Mesenchymal stem cell (in vitro differentiated cells and primary cell): ENCODE data around the gene CYB5R3.

Source experiments
- DNase-seq: peaks from one replicate; pipeline ENCODE4 v3.0.0-alpha.2; 2013
- H2AFZ ChIP-seq: one replicate; pipeline ENCODE4 v1.6.1; 2013; ENCODE audit warnings: low read depth, mild to moderate bottlenecking, control low read depth, inconsistent platforms, low read length, moderate library complexity
- H2AK5ac ChIP-seq: 2 replicates; pipeline ENCODE4 v1.6.1; 2013; ENCODE audit warnings: low read length, moderate library complexity, mild to moderate bottlenecking, inconsistent platforms; ENCODE audit not compliant: severe bottlenecking
- H2BK120ac ChIP-seq: one replicate; pipeline ENCODE4 v1.6.1; 2013; ENCODE audit warnings: low read depth, mild to moderate bottlenecking, inconsistent platforms, low read length, moderate library complexity
- H2BK12ac ChIP-seq, 2 experiments: one replicate each; pipeline ENCODE4 v1.6.1; 2013; ENCODE audit warnings: inconsistent platforms in 2 of 2, low read length in 2 of 2, mild to moderate bottlenecking in 2 of 2, moderate library complexity in 2 of 2, control low read depth in 1 of 2
- H2BK15ac ChIP-seq: one replicate; pipeline ENCODE4 v1.6.1; 2013; ENCODE audit warnings: mild to moderate bottlenecking, low read depth, inconsistent platforms; ENCODE audit not compliant: poor library complexity, severe bottlenecking
- H2BK5ac ChIP-seq: 2 replicates; pipeline ENCODE4 v1.6.1; 2013; ENCODE audit warnings: low read depth, mild to moderate bottlenecking, low read length, control low read depth, inconsistent platforms; ENCODE audit not compliant: poor library complexity, severe bottlenecking
- H3K14ac ChIP-seq, 2 experiments: one replicate each; pipeline ENCODE4 v1.6.1; 2013; ENCODE audit warnings: inconsistent platforms in 2 of 2, low read length in 2 of 2, control low read depth in 1 of 2, mild to moderate bottlenecking in 1 of 2, moderate library complexity in 1 of 2
- H3K18ac ChIP-seq, 2 experiments: one replicate each; pipeline ENCODE4 v1.6.1; 2013; ENCODE audit warnings: inconsistent platforms in 2 of 2, low read length in 2 of 2, control low read depth in 1 of 2, low read depth in 1 of 2, mild to moderate bottlenecking in 1 of 2
- H3K23ac ChIP-seq, 2 experiments: one replicate each; pipeline ENCODE4 v1.6.1; 2013; ENCODE audit warnings: inconsistent platforms in 2 of 2, low read length in 2 of 2, mild to moderate bottlenecking in 2 of 2, moderate library complexity in 2 of 2, control low read depth in 1 of 2
- H3K27ac ChIP-seq: 2 replicates; pipeline ENCODE4 v1.5.1; 2013; ENCODE audit warnings: mild to moderate bottlenecking, moderate library complexity, low read length, control low read depth, inconsistent platforms; ENCODE audit not compliant: poor library complexity, severe bottlenecking
- H3K27me3 ChIP-seq, 2 experiments: 2 replicates each; pipeline versions ENCODE4 v1.6.1 to v1.7.0; 2013; ENCODE audit warnings: low read length in 2 of 2, mild to moderate bottlenecking in 2 of 2, moderate library complexity in 2 of 2, control low read depth in 1 of 2, inconsistent platforms in 1 of 2; ENCODE audit not compliant: control insufficient read depth in 1 of 2, insufficient read depth in 1 of 2
- H3K36me3 ChIP-seq, 2 experiments: 2 replicates each; pipeline versions ENCODE4 v1.6.1 to v1.7.0; 2013; ENCODE audit warnings: low read length in 2 of 2, control low read depth in 1 of 2, inconsistent platforms in 1 of 2, low read depth in 1 of 2, mild to moderate bottlenecking in 1 of 2; ENCODE audit not compliant: insufficient read depth in 2 of 2, control insufficient read depth in 1 of 2
- H3K4ac ChIP-seq, 2 experiments: one replicate each; pipeline ENCODE4 v1.6.1; 2013; ENCODE audit warnings: inconsistent platforms in 2 of 2, low read length in 2 of 2, mild to moderate bottlenecking in 2 of 2, moderate library complexity in 2 of 2, control low read depth in 1 of 2, low read depth in 1 of 2
- H3K4me1 ChIP-seq: 2 replicates; pipeline ENCODE4 v1.6.1; 2013; ENCODE audit warnings: low read depth, low read length, control low read depth; ENCODE audit not compliant: control insufficient read depth, insufficient read depth
- H3K4me2 ChIP-seq: 2 replicates; pipeline ENCODE4 v1.6.1; 2013; ENCODE audit warnings: low read length, mild to moderate bottlenecking, inconsistent platforms; ENCODE audit not compliant: poor library complexity, severe bottlenecking
- H3K4me3 ChIP-seq, 2 experiments: 2 replicates each; pipeline versions ENCODE4 v1.5.1 to v1.7.0; 2013; ENCODE audit warnings: low read length in 2 of 2, mild to moderate bottlenecking in 2 of 2, control low read depth in 1 of 2, low read depth in 1 of 2; ENCODE audit not compliant: insufficient read depth in 1 of 2
- H3K79me1 ChIP-seq: replicated peaks from 2 replicates; pipeline ENCODE4 v1.6.1; 2013; ENCODE audit warnings: mild to moderate bottlenecking, control low read depth, low read length, inconsistent platforms; ENCODE audit not compliant: poor library complexity, severe bottlenecking
- H3K9ac ChIP-seq: 2 replicates; pipeline ENCODE4 v1.7.0; 2013; ENCODE audit warnings: mild to moderate bottlenecking, low read length, moderate library complexity
- H3K9me3 ChIP-seq: 2 replicates; pipeline ENCODE4 v1.7.0; 2013; ENCODE audit warnings: mild to moderate bottlenecking, low read length; ENCODE audit not compliant: control insufficient read depth
- H4K8ac ChIP-seq: one replicate; pipeline ENCODE4 v1.6.1; 2013; ENCODE audit warnings: inconsistent platforms, mild to moderate bottlenecking, low read length, moderate library complexity
- H4K91ac ChIP-seq: one replicate; pipeline ENCODE4 v1.6.1; 2013; ENCODE audit warnings: mild to moderate bottlenecking, low read length, inconsistent platforms
- WGBS: methylation state at CpG from one replicate; pipeline ENCODE4 v1.1.7; 2013; ENCODE audit warnings: mixed read lengths; 5-methylcytosine and 5-hydroxymethylcytosine counted together

The CYB5R3 gene

DNA sequence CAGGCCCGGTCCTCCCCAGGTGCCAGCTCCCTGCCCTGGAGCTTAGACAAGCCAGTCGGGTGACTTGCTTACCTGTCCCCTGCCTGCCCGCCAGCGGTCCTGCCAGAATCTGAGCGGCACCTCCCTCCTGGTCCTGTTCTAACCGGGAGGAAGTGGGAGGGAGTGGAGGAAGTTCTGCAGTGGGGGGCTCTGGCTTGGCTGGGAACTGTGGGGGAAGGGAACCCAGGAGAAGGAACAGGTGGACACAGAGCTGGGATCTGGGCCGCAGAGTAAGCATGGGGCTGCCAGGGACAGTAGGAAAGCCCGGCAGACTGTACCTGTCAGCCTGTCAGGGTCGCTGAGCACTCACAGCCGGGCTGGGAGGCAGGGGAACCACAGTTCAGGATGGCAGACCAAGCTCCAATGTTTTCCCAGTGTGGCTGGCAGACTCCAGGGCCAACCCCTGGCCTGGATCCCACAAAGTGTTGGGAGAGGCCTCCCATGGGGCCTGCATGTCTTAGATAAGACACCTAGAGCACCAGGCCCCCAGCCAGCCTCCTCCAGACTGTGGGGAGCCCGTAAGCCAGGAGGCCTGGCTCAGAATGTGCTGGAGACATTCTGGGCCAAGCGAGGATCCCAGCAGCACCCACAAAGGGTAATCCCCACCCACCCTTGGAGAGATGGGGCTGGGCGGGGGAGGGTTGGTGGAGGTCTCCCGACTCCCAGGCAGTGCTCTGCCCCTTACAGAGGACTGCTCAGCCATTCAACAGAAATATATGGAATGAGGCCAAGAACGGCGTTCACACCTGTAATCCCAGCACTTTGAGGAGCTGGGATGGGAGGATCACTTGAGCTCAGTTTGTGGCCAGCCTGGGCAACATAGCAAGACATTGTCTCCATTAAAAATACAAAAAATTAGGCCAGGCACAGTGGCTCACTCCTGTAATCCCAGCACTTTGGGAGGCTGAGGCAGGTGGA, 2.3 kb downstream of the CYB5R3 start:
- no peak overlapping the region for H3K4me2 ChIP-seq

GRCh38 chr22:42645938-42646568, 3.1 kb downstream of the CYB5R3 start:
- peak overlapping the region; percentile 79 for H3K9ac ChIP-seq
- peak overlapping the region; percentile 74 for H4K91ac ChIP-seq
- peaks cover 65% of the 10 kb centered on the region for H3K4me1 ChIP-seq
- H2BK12ac ChIP-seq: peak overlapping the region in 1 of 2 experiments; percentile 18
- DNase-seq: no peak
- peak overlapping the region in 1 of 2 experiments; percentile 68 for H3K14ac ChIP-seq
- H3K79me1 ChIP-seq: peaks cover 7% of the 10 kb centered on the region
- H3K27me3 ChIP-seq: no peaks in the 10 kb centered on the region
- peak overlapping the region in 1 of 2 experiments; percentile 19 for H3K18ac ChIP-seq
- peak overlapping the region; percentile 82 for H4K8ac ChIP-seq
- no peak overlapping the region for H3K4me2 ChIP-seq
- no peak overlapping the region for H3K27ac ChIP-seq
- peak overlapping the region in 1 of 2 experiments; percentile 58 for H3K4me3 ChIP-seq
- H2BK5ac ChIP-seq: no peak overlapping the region
- H3K23ac ChIP-seq: no peak overlapping the region
- peak overlapping the region; percentile 26 for H2BK15ac ChIP-seq
- no peak overlapping the region for H3K4ac ChIP-seq
- peaks cover 3 to 19% of the 10 kb centered on the region in 2 experiments for H3K36me3 ChIP-seq
- 95% methylated on average over 12 of the region's 13 CpGs for WGBS
- H2AK5ac ChIP-seq: peak overlapping the region; percentile 83
- H2BK120ac ChIP-seq: no peak overlapping the region
- no peaks in the 10 kb centered on the region for H3K9me3 ChIP-seq
- H2AFZ ChIP-seq: no peak overlapping the region

More for the DNA sequence above, 2.3 kb downstream of the CYB5R3 start:
- Histone ChIP-seq H3K27me3 (no peaks in the 10 kb centered on the region), H3K9me3 (no peaks in the 10 kb centered on the region), H3K4me1 (peaks cover 65% of the 10 kb centered on the region), H3K14ac (no peak overlapping the region), H2AK5ac (peak overlapping the region; percentile 47), H2BK12ac (no peak overlapping the region), H3K18ac (no peak overlapping the region), H3K9ac (peak overlapping the region; percentile 79), H2BK120ac (no peak overlapping the region), H3K27ac (no peak overlapping the region), H3K36me3 (peaks cover 3 to 19% of the 10 kb centered on the region in 2 experiments), H3K79me1 (peaks cover 7% of the 10 kb centered on the region), H4K8ac (no peak overlapping the region), H3K23ac (no peak overlapping the region), H4K91ac (no peak overlapping the region), H2BK5ac (no peak overlapping the region), H3K4ac (no peak overlapping the region), H2AFZ (no peak overlapping the region), H3K4me3 (peak overlapping the region in 1 of 2 experiments; percentile 58), H2BK15ac (no peak overlapping the region)
- 92% methylated on average over 14 of the region's 16 CpGs for WGBS
- no peak for DNase-seq

- Histone ChIP-seq H2BK12ac (peak overlapping the region in 1 of 2 experiments; percentile 12), H3K4me3 (peak overlapping the region in 1 of 2 experiments; percentile 58), H3K36me3 (peaks cover 3 to 21% of the 10 kb centered on the region in 2 experiments), H3K14ac (no peak overlapping the region), H2BK120ac (no peak overlapping the region), H3K79me1 (peaks cover 8% of the 10 kb centered on the region), H3K4me1 (peaks cover 63% of the 10 kb centered on the region), H3K27me3 (no peaks in the 10 kb centered on the region), H3K27ac (peak overlapping the region; percentile 69), H2AFZ (no peak overlapping the region), H4K91ac (no peak overlapping the region), H2BK5ac (peak overlapping the region; percentile 40), H3K23ac (peak overlapping the region in 1 of 2 experiments; percentile 9), H4K8ac (peak overlapping the region; percentile 45), H3K9ac (peak overlapping the region; percentile 79), H3K4ac (peak overlapping the region in 1 of 2 experiments; percentile 59), H2AK5ac (peak overlapping the region; percentile 57), H2BK15ac (no peak overlapping the region), H3K18ac (peak overlapping the region; percentile 15 to 58), H3K9me3 (no peaks in the 10 kb centered on the region), H3K4me2 (peak overlapping the region; percentile 12)
- no peak for DNase-seq
- 90% methylated on average over 17 of the region's 19 CpGs for WGBS
Measured at GRCh38 chr22:42645341-42645937, 3.8 kb downstream of the CYB5R3 start.
